Lower lobe of right lung (tissue), 2 donors: ENCODE measurements around the gene AFF3. TPM values are rescaled to one million over a fixed set of nuclear protein-coding genes. Genes with fewer than 3 reads are reported as not detected.

Source experiments
- ATAC-seq, 2 donors: fragments of 200-7000 bp; cut with Tn5 transposase; one replicate each; pipeline ENCODE4 v1.9.1; 2020 to 2022; ENCODE audit warnings: mild to moderate bottlenecking in 2 of 2, moderate library complexity in 2 of 2
- DNase-seq: peaks from one replicate; pipeline ENCODE4 v3.0.0-alpha.2; 2020
- H3K27ac ChIP-seq: fragments of 200-600 bp; one replicate; pipeline ENCODE4 v1.8.0; 2022
- H3K27me3 ChIP-seq: fragments of 200-600 bp; one replicate; pipeline ENCODE4 v1.8.0; 2022; ENCODE audit warnings: low read depth
- H3K36me3 ChIP-seq: fragments of 200-600 bp; one replicate; pipeline ENCODE4 v1.8.0; 2022; ENCODE audit warnings: mild to moderate bottlenecking
- H3K4me1 ChIP-seq: fragments of 200-600 bp; one replicate; pipeline ENCODE4 v1.8.0; 2022
- H3K4me3 ChIP-seq: fragments of 200-600 bp; one replicate; pipeline ENCODE4 v1.8.0; 2022; ENCODE audit warnings: mild to moderate bottlenecking
- H3K9me3 ChIP-seq: fragments of 200-600 bp; one replicate; pipeline ENCODE4 v1.8.0; 2022
- intact Hi-C: fragments of 100-400 bp; cut with DNase I; formaldehyde crosslinking; loops from one replicate; pipeline ENCODE4 v1.11.0; 2022
- total RNA-seq: library from RNA; stranded (reverse); fragmentation: NEBNext Ultra II Directional; extraction: Animal tissue kit (Norgen Biotek cat#: 25700); gene quantifications from one replicate; pipeline ENCODE4 v1.2.1, GENCODE V29; 2021
- TF ChIP-seq, protein P1 (sequence below): fragments of 200-600 bp; IDR thresholded peaks from one replicate; pipeline ENCODE4 v1.8.0; 2022; ENCODE audit warnings: antibody characterized with exemption, mild to moderate bottlenecking
- donor health status: DM: no; HTN: yes; CAD: no; lungs with severe emphysema.

AFF3 gene
- total RNA-seq, 1 donor from 2014 or later, result 57.3 TPM

DNA sequence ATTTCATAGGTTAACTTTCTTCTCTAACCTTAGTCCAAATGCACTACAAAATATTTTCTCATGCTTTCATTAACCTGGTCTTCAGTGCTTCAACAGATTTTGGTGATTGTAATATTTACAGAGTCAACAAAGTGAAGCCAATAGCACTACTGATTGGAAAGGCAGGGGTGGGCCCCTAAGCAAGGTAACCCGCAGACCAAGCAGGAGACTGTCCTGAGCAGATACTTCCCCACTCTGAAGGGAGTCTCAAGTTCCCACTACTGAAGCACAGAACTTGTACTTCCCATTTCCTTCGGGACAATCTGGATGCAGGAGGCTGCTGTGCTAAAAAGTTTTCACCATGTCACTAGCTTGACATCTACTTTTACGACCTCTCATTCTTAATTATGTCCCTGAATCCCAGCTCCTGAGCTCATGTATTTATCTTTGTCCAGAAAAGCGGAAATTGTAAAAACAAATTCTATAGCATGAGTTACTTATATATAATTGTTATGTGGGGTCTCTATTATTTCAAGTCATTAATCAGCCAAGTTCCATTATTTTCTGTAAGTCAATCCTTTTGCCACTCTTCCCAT, 341.0 kb downstream of the AFF3 start:
- Histone ChIP-seq H3K36me3 (no peaks in the 10 kb centered on the region), H3K27me3 (no peaks in the 10 kb centered on the region), H3K4me1 (no peaks in the 10 kb centered on the region), H3K9me3 (no peaks in the 10 kb centered on the region), H3K4me3 (no peak overlapping the region), H3K27ac (no peak overlapping the region)
- intact Hi-C loops, result no loop called here
- TF ChIP-seq, protein P1, sequence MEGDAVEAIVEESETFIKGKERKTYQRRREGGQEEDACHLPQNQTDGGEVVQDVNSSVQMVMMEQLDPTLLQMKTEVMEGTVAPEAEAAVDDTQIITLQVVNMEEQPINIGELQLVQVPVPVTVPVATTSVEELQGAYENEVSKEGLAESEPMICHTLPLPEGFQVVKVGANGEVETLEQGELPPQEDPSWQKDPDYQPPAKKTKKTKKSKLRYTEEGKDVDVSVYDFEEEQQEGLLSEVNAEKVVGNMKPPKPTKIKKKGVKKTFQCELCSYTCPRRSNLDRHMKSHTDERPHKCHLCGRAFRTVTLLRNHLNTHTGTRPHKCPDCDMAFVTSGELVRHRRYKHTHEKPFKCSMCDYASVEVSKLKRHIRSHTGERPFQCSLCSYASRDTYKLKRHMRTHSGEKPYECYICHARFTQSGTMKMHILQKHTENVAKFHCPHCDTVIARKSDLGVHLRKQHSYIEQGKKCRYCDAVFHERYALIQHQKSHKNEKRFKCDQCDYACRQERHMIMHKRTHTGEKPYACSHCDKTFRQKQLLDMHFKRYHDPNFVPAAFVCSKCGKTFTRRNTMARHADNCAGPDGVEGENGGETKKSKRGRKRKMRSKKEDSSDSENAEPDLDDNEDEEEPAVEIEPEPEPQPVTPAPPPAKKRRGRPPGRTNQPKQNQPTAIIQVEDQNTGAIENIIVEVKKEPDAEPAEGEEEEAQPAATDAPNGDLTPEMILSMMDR, result no peak
- ATAC-seq, result no peak
- DNase-seq, result no peak

- H3K27ac ChIP-seq, result no peak overlapping the region
- no peaks in the 10 kb centered on the region for H3K27me3 ChIP-seq
- intact Hi-C loops, result no loop called here
- DNase-seq (no peak), ATAC-seq (no peak)
- H3K36me3 ChIP-seq, result no peaks in the 10 kb centered on the region
- H3K4me3 ChIP-seq, result no peak overlapping the region
- H3K4me1 ChIP-seq, result no peaks in the 10 kb centered on the region
- H3K9me3 ChIP-seq, result no peaks in the 10 kb centered on the region
- TF ChIP-seq, protein P1, result no peak
Observed at GRCh38 chr2:99797475-99797874, 344.9 kb downstream of the AFF3 start.

- no peak for ATAC-seq
- Histone ChIP-seq H3K36me3 (no peaks in the 10 kb centered on the region), H3K4me3 (no peak overlapping the region), H3K4me1 (no peaks in the 10 kb centered on the region), H3K27me3 (no peaks in the 10 kb centered on the region), H3K9me3 (no peaks in the 10 kb centered on the region), H3K27ac (no peak overlapping the region)
- DNase-seq, result no peak
- intact Hi-C loops, result no loop called here
- TF ChIP-seq, protein P1, result no peak
Observed at GRCh38 chr2:99794414-99794813, 348.0 kb downstream of the AFF3 start.

DNA sequence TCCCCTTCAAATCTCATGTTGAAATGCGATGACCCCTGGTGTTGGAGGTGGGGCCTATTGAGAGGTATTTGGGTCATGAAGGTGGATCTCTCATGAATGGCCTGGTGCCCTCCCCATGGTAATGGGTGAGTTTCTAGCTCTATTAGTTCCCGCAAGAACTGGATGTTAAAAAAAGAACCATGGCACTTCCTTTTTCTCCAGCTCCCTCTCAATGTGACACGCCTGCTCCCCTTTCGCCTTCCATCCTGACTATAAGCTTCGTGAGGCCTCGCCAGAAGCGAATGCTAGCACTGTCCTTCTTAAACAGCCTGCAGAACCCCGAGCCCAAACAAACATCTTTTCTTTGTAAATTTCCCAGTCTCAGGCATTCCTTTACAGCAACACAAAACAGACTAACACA, 349.4 kb downstream of the AFF3 start:
- TF ChIP-seq, protein P1, result no peak
- Histone ChIP-seq H3K4me3 (no peak overlapping the region), H3K27me3 (no peaks in the 10 kb centered on the region), H3K36me3 (no peaks in the 10 kb centered on the region), H3K9me3 (no peaks in the 10 kb centered on the region), H3K27ac (no peak overlapping the region), H3K4me1 (no peaks in the 10 kb centered on the region)
- ATAC-seq, result no peak
- intact Hi-C loops, result no loop called here
- no peak for DNase-seq

DNA sequence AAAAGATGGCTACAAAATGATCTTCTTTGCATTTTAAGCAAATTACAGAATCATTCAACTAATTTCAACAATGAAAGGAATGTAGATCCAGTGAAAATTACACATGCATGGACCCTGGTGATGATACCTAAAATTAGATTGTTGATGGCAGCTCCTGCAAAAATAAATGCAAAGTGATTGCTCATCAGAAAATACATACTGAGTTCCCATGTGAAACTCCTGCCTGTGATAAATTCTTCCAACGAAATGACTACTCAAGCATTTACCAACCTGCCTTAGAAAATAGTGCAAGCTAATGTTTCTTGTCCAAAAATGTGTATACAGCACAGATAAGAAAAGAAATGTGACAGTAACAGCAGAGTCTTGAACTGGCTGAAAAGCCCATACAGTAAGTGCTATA, 352.5 kb downstream of the AFF3 start:
- no peak for DNase-seq
- intact Hi-C loops, result no loop called here
- Histone ChIP-seq H3K27me3 (no peaks in the 10 kb centered on the region), H3K9me3 (no peaks in the 10 kb centered on the region), H3K27ac (no peak overlapping the region), H3K4me1 (peaks cover 5% of the 10 kb centered on the region), H3K4me3 (no peak overlapping the region), H3K36me3 (no peaks in the 10 kb centered on the region)
- no peak for ATAC-seq
- TF ChIP-seq, protein P1, result no peak
